ENCODE results near the gene ACOT13. TPM values are rescaled to one million over a fixed set of nuclear protein-coding genes. Genes with fewer than 3 reads are reported as not detected.

Gene ACOT13
- polyA plus RNA-seq, 2 of the 4 experiments (the other 2 are of a cell fraction) = 22.9 to 87.7 TPM

- peak overlapping the region; percentile 99 for H3K27ac ChIP-seq
- H3K4me3 ChIP-seq = peak overlapping the region; percentile 99
- under 1% methylated on average over 9 of the region's 39 CpGs for WGBS (ENCODE audit: missing lambda C conversion rate)
- TF ChIP-seq POLR2A (IDR thresholded peaks at IDR 0.05; ENCODE audit: low read length) (peak; percentile 19; the same call in 1 of the 2 replicates), TP53 (CRISPR knock-in tag; IDR thresholded peaks at IDR 0.05) (no peak), FOSB (CRISPR knock-in tag; IDR thresholded peaks at IDR 0.05) (peak; percentile 26; the same call in 1 of the 2 replicates)
- H3K4me2 ChIP-seq = peak overlapping the region; percentile 97
- no peaks in the 10 kb centered on the region for H3K9me3 ChIP-seq
- H3K4me1 ChIP-seq = peaks cover 25% of the 10 kb centered on the region
- ATAC-seq (peak; percentile 45 to 53), DNase-seq (ENCODE audit: low read depth in 1 of 2, low spot score in 1 of 2) (peak; percentile 11 to 27), FAIRE-seq (no peak)
- POLR2A ChIA-PET = interaction anchor here (0.6 to 3.0 kb wide), 5 partner anchors 21 to 125 kb away, joined by 3 to 12 read pairs (median 4); no protein-coding TSS in a partner anchor
- CTCF ChIA-PET = no interaction called here
Observed at GRCh38 chr6:24720131-24720603, 53.3 kb downstream of the ACOT13 start.

- FAIRE-seq = no peak
- CTCF ChIA-PET = interaction anchor here (1.7 kb wide), 1 partner anchor 46 kb away, joined by 8 read pairs; no protein-coding TSS in a partner anchor
- TF ChIP-seq MAZ (IDR thresholded peaks at IDR 0.05; ENCODE audit: borderline replicate concordance, low read depth, low read length) (peak; percentile 94), POLR2A (IDR thresholded peaks at IDR 0.05; ENCODE audit: low read length) (peak; percentile 91), BHLHE40 (IDR thresholded peaks at IDR 0.05; ENCODE audit: low read depth, low read length) (peak; percentile 73), GATA3 (IDR thresholded peaks at IDR 0.05; ENCODE audit: borderline replicate concordance) (peak; percentile 74; the same call in 1 of the 2 replicates), ZNF302 (CRISPR knock-in tag; IDR thresholded peaks at IDR 0.05) (no peak), HDAC2 (IDR thresholded peaks at IDR 0.05) (no peak), HES2 (IDR thresholded peaks at IDR 0.05) (no peak), HOXA7 (CRISPR knock-in tag; IDR thresholded peaks at IDR 0.05) (no peak), JUN (IDR thresholded peaks at IDR 0.05) (peak; percentile 49 to 90; a peak in 3 of 5 replicates), PHF8 (IDR thresholded peaks at IDR 0.05; ENCODE audit: borderline replicate concordance, low read depth) (peak; percentile 76; the same call in 1 of the 2 replicates), NPAS2 (CRISPR knock-in tag; IDR thresholded peaks at IDR 0.05; ENCODE audit: borderline replicate concordance) (no peak), EP300 (IDR thresholded peaks at IDR 0.05) (no peak), MAFK (IDR thresholded peaks at IDR 0.05; ENCODE audit: partially characterized antibody) (peak; percentile 20), FOSB (CRISPR knock-in tag; IDR thresholded peaks at IDR 0.05) (no peak), BCL3 (IDR thresholded peaks at IDR 0.05) (peak; percentile 97)
- TF ChIP-seq, protein P1, sequence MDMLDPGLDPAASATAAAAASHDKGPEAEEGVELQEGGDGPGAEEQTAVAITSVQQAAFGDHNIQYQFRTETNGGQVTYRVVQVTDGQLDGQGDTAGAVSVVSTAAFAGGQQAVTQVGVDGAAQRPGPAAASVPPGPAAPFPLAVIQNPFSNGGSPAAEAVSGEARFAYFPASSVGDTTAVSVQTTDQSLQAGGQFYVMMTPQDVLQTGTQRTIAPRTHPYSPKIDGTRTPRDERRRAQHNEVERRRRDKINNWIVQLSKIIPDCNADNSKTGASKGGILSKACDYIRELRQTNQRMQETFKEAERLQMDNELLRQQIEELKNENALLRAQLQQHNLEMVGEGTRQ (IDR thresholded peaks at IDR 0.05) = peak; percentile 63
- TF ChIP-seq, protein P2, sequence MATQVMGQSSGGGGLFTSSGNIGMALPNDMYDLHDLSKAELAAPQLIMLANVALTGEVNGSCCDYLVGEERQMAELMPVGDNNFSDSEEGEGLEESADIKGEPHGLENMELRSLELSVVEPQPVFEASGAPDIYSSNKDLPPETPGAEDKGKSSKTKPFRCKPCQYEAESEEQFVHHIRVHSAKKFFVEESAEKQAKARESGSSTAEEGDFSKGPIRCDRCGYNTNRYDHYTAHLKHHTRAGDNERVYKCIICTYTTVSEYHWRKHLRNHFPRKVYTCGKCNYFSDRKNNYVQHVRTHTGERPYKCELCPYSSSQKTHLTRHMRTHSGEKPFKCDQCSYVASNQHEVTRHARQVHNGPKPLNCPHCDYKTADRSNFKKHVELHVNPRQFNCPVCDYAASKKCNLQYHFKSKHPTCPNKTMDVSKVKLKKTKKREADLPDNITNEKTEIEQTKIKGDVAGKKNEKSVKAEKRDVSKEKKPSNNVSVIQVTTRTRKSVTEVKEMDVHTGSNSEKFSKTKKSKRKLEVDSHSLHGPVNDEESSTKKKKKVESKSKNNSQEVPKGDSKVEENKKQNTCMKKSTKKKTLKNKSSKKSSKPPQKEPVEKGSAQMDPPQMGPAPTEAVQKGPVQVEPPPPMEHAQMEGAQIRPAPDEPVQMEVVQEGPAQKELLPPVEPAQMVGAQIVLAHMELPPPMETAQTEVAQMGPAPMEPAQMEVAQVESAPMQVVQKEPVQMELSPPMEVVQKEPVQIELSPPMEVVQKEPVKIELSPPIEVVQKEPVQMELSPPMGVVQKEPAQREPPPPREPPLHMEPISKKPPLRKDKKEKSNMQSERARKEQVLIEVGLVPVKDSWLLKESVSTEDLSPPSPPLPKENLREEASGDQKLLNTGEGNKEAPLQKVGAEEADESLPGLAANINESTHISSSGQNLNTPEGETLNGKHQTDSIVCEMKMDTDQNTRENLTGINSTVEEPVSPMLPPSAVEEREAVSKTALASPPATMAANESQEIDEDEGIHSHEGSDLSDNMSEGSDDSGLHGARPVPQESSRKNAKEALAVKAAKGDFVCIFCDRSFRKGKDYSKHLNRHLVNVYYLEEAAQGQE (IDR thresholded peaks at IDR 0.05) = 0 out of 2 replicates have a peak, but pooled peaks have one; percentile 34
- POLR2A ChIA-PET = interaction anchor here (0.6 to 3.0 kb wide), 8 partner anchors 18 to 124 kb away, joined by 3 to 30 read pairs (median 4); partner anchors contain the start of genes ACOT13 and TDP2
- Histone ChIP-seq H3K9me3 (no peaks in the 10 kb centered on the region), H3K27ac (peak overlapping the region; percentile 99), H3K4me2 (peak overlapping the region; percentile 97), H3K4me1 (peaks cover 25% of the 10 kb centered on the region), H3K4me3 (peak overlapping the region; percentile 99)
- peak; percentile 92 to 96 for ATAC-seq
- DNase-seq (ENCODE audit: low read depth in 1 of 2, low spot score in 1 of 2) = peak; percentile 93 to 99
- 1% methylated on average over 33 of the region's 60 CpGs for WGBS (ENCODE audit: missing lambda C conversion rate)
Observed at GRCh38 chr6:24720604-24721460, 54.0 kb downstream of the ACOT13 start.

Data from A549 (cell line).